Ishikawa (cell line): ENCODE measurements around the gene TTC34.

Experiments used
- CEBPB ChIP-seq: IDR thresholded peaks from 2 replicates; pipeline ENCODE4 v1.6.1; 2012
- EP300 ChIP-seq: IDR thresholded peaks from 2 replicates; pipeline ENCODE4 v1.6.1; 2012; ENCODE audit warnings: borderline replicate concordance
- FOXM1 ChIP-seq: IDR thresholded peaks from 2 replicates; pipeline ENCODE4 v1.6.1; 2012; ENCODE audit warnings: low read depth, borderline replicate concordance
- RAD21 ChIP-seq: IDR thresholded peaks from 2 replicates; pipeline ENCODE4 v1.6.1; 2012; ENCODE audit warnings: low read depth
- TAF1 ChIP-seq: IDR thresholded peaks from 2 replicates; pipeline ENCODE4 v1.6.1; 2012; ENCODE audit warnings: low read depth, mild to moderate bottlenecking
- USF1 ChIP-seq: IDR thresholded peaks from 2 replicates; pipeline ENCODE4 v1.6.1; 2012

- TF ChIP-seq USF1 (no peak), FOXM1 (no peak), CEBPB (no peak), EP300 (no peak), TAF1 (no peak), RAD21 (no peak)
Observed at GRCh38 chr1:2828586-2829250, 27.2 kb upstream of the TTC34 start.
